Skeletal muscle tissue (tissue), 4 donors: ENCODE data around the gene PLA2G6. TPM values are rescaled to one million over a fixed set of nuclear protein-coding genes. Genes with fewer than 3 reads are reported as not detected.

Source experiments
- H3K27ac ChIP-seq: one replicate; pipeline ENCODE4 v1.7.0; 2013; ENCODE audit warnings: mild to moderate bottlenecking, low read depth, low read length, inconsistent platforms
- H3K27me3 ChIP-seq, 3 donors: one replicate each; pipeline ENCODE4 v1.7.0; 2013; ENCODE audit warnings: low read length in 3 of 3; ENCODE audit not compliant: control insufficient read depth in 3 of 3, insufficient read depth in 3 of 3
- H3K36me3 ChIP-seq, 3 donors: one replicate each; pipeline ENCODE4 v1.7.0; 2013; ENCODE audit warnings: low read length in 3 of 3; ENCODE audit not compliant: control insufficient read depth in 3 of 3, insufficient read depth in 3 of 3
- H3K4me1 ChIP-seq, 3 donors: one replicate each; pipeline ENCODE4 v1.7.0; 2013; ENCODE audit warnings: low read length in 3 of 3, mild to moderate bottlenecking in 3 of 3; ENCODE audit not compliant: control insufficient read depth in 3 of 3, insufficient read depth in 3 of 3
- H3K4me3 ChIP-seq, 3 donors: one replicate each; pipeline ENCODE4 v1.7.0; 2013; ENCODE audit warnings: low read length in 3 of 3
- H3K9ac ChIP-seq, 3 donors: one replicate each; pipeline ENCODE4 v1.7.0; 2013; ENCODE audit warnings: low read length in 3 of 3, mild to moderate bottlenecking in 3 of 3, moderate library complexity in 2 of 3, low read depth in 1 of 3
- H3K9me3 ChIP-seq, 3 donors: one replicate each; pipeline ENCODE4 v1.7.0; 2013; ENCODE audit warnings: low read length in 3 of 3; ENCODE audit not compliant: control insufficient read depth in 3 of 3
- total RNA-seq: library from RNA; depleted of rRNA; stranded (reverse); fragments of >200 nt; gene quantifications from one replicate; pipeline ENCODE4 v1.2.3, GENCODE V29; 2014
- donor health status: Osteomylitis.

PLA2G6 gene
- total RNA-seq, 1 donor from 2014 or later, result 14.1 TPM

DNA sequence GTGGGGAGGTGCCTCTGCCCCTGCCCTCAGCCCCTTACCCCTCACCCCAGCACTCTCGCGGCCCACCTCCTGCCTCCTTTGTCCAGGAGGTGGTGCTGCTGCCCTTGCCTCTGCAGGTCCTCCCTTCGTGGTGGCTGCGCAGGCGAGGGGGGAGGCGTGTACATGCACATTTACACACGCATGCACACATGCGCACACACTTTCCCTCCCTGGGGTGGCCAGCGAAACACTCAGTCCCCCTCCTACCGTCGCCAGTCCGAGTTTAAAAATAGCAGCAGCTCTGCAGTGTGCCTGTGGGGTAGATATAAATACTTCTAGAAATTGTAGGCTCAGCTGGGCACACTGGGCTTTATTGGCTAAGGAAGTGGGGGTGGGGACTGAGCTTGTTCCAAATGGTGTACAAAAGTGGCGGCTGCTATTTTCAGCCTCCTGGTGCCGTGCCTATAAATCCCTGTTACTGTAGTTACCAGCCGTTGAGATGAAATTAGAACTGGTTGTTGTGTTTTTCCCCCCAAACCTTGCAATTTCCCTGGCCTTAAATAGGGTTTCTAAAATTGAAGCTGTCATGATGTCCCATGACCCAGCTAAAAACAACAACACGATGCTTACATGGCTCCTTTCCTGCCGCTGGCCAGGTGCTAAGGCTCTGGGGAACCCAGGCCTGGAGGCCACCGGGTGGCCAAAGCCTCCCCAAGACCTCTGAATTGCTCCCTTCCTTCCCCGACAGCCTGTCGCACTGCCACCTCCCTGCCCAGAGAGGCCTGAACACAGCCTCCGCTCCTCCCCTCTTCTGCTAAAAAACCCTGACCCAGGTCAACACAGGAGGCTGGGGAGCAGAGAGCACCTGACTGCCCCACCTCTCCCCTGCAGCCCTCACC lies 112.0 kb downstream of the PLA2G6 start:
- Histone ChIP-seq H3K27ac (peak overlapping the region; percentile 93), H3K4me3 (peak overlapping the region; percentile 73 to 87 (median 83)), H3K4me1 (peaks cover 51 to 73% (median 63%) of the 10 kb centered on the region in 3 donors)

DNA sequence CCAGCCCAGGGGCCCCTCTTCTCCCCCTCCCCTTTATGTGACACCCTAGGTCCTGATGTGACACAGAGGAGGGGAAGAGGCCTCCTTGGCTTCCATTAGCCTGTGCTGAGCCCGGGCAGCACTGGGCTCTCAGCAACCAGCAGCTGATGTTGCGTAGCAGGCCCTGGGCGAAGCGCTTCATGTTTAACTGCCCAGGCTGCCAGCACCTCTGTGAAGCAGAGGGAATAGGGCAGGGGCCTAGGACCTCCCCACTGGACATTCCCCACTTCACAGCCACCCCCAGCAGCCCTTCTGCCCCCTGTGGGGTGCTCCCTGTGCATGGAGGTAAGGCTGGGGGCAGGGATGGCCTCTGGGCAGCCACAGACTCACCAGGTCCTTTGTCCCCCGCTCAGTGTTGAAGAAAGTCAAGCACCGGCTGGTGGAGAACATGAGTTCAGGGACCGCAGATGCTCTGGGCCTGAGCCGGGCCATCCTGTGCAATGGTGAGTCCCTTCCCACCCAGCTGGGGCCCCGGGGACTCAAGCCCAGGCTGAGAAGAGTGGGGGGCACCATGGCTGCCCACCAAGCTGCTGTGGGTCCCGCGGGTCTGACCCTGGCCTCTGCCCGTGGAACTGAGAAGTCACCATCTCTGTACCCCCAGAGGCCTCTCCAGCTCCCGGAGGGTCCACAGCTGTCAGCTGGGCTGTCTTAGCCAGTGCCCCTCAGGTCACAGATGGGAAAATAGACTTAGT lies 112.8 kb downstream of the PLA2G6 start:
- peak overlapping the region; percentile 87 to 94 (median 92) for H3K9ac ChIP-seq
- peak overlapping the region; percentile 73 to 87 (median 83) for H3K4me3 ChIP-seq
- H3K27ac ChIP-seq, result peak overlapping the region; percentile 93
- no peaks in the 10 kb centered on the region for H3K27me3 ChIP-seq
- H3K9me3 ChIP-seq, result no peaks in the 10 kb centered on the region
- H3K36me3 ChIP-seq, result peaks cover 24 to 33% (median 31%) of the 10 kb centered on the region in 3 donors
- peaks cover 51 to 75% (median 63%) of the 10 kb centered on the region in 3 donors for H3K4me1 ChIP-seq

More for the DNA sequence above, 112.0 kb downstream of the PLA2G6 start:
- no peaks in the 10 kb centered on the region for H3K27me3 ChIP-seq
- H3K9ac ChIP-seq, result peak overlapping the region; percentile 87 to 94 (median 92)
- peaks cover 26 to 37% (median 32%) of the 10 kb centered on the region in 3 donors for H3K36me3 ChIP-seq
- no peaks in the 10 kb centered on the region for H3K9me3 ChIP-seq

DNA sequence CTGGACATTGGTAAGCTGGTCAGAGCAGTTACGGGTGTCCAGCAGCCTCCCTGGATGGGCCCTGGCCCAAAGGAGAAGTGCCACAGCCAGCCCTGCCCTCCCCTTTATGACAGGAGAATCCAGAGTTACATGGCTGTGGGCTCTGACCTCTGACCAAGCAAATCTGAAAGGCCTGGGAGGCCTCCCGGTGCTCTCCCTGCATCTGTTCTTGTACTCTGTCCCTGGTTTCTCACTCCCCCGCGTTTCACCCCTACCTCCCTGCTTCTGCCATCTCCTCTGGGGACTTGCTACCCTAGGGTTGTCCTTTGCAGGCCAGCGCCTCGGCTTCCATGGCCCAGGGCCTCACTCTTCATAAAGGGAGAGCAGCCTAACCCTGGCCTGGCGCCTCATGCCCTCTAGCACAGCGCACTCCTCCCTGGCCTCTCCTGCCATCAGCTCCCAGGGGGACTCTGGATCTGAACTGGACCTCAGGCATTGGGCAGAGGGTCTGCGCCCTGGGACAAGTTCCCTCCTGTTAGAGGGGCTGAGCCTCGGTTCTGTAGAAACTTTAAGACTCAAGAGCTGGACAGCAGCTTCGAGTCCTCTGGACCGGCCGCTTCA lies 113.8 kb downstream of the PLA2G6 start:
- no peaks in the 10 kb centered on the region for H3K27me3 ChIP-seq
- peak overlapping the region; percentile 87 to 94 (median 92) for H3K9ac ChIP-seq
- peaks cover 15 to 28% (median 24%) of the 10 kb centered on the region in 3 donors for H3K36me3 ChIP-seq
- H3K9me3 ChIP-seq, result no peaks in the 10 kb centered on the region
- peak overlapping the region; percentile 93 for H3K27ac ChIP-seq
- peaks cover 51 to 75% (median 63%) of the 10 kb centered on the region in 3 donors for H3K4me1 ChIP-seq
- peak overlapping the region; percentile 73 to 87 (median 83) for H3K4me3 ChIP-seq

DNA sequence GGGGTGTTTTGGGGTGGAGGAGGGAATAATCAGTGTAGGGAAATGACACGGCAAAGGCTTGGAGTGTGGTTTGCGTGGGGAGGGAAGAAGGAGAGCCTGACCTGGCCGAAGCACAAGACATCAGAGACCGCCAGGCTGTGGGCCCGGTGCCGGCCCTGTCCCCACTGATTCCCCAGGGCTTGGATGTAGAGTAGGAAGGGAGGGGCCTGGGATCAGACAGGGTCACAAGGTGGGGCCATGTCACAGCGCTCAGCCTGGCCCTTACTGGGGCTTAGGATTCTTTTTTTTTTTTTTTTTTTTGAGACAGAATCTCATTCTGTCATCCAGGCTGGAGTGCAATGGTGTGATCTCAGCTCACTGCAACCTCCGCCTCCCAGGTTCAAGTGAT lies 114.6 kb downstream of the PLA2G6 start:
- H3K36me3 ChIP-seq, result peaks cover 9 to 22% (median 17%) of the 10 kb centered on the region in 3 donors
- no peaks in the 10 kb centered on the region for H3K27me3 ChIP-seq
- H3K27ac ChIP-seq, result peak overlapping the region; percentile 93
- peak overlapping the region in 2 of 3 donors; percentile 92 to 94 for H3K9ac ChIP-seq
- peak overlapping the region in 2 of 3 donors; percentile 52 to 87 for H3K4me3 ChIP-seq
- H3K9me3 ChIP-seq, result no peaks in the 10 kb centered on the region
- H3K4me1 ChIP-seq, result peaks cover 51 to 73% (median 63%) of the 10 kb centered on the region in 3 donors

DNA sequence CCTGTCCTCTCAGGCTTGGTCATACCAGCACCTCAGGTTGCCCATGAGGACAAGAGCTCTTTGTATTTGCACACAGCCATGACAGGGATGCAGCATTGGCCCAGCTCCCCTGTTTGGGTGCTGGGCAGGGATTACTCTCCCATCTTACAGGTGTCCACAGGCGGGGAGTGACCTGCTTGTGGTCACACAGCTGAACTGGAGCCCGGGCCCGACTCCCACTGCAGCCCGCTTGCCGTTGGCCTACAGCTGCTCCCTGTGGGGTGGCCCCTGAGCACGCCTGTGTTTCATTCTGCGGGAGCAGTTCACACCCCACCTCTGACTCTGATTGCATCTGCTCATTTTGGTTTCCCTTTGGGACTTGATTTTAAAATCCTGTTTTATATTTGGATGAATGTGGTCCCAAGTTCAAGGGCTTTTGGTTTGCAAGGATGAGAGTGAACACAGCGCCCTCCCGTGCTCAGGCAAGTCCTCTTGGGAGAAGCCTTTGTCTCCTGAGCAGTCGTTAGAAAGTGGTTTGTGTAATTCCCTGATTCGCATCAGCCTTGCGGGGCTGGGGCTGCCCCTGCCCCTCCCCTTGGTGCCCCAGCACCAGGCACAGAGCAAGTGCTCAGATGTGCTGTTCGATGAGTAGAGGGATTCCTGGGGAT lies 115.1 kb downstream of the PLA2G6 start:
- H3K27ac ChIP-seq, result peak overlapping the region; percentile 93
- peak overlapping the region in 2 of 3 donors; percentile 53 to 75 for H3K9ac ChIP-seq
- no peaks in the 10 kb centered on the region for H3K27me3 ChIP-seq
- H3K36me3 ChIP-seq, result peaks cover 9 to 21% (median 14%) of the 10 kb centered on the region in 3 donors
- H3K4me1 ChIP-seq, result peaks cover 51 to 67% (median 61%) of the 10 kb centered on the region in 3 donors
- no peaks in the 10 kb centered on the region for H3K9me3 ChIP-seq
- H3K4me3 ChIP-seq, result peak overlapping the region in 2 of 3 donors; percentile 52

DNA sequence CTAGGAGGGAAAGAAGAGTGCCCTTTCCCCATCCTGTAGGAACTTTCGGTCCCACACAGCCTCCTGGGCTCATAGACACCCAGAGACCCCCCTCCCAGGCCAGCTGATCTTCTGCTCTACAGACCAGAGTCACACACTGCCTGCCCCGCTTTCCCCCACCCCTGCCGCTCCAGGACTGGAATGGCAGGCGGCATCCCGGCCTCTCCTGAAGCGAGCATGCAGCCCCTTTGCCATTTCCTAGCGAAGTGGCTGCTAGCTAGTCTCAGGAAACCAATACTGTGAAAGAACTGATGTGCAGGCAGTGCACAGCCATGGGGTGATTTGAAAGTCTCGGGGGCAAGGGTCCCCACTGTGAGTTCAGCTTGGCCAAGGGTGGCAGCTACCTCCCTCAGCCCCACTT lies 116.1 kb downstream of the PLA2G6 start:
- Histone ChIP-seq H3K36me3 (peaks cover 10 to 21% (median 12%) of the 10 kb centered on the region in 3 donors), H3K27me3 (no peaks in the 10 kb centered on the region), H3K9ac (peak overlapping the region; percentile 25 to 45 (median 33)), H3K4me1 (peaks cover 46 to 58% (median 55%) of the 10 kb centered on the region in 3 donors), H3K27ac (no peak overlapping the region), H3K4me3 (no peak overlapping the region), H3K9me3 (no peaks in the 10 kb centered on the region)

DNA sequence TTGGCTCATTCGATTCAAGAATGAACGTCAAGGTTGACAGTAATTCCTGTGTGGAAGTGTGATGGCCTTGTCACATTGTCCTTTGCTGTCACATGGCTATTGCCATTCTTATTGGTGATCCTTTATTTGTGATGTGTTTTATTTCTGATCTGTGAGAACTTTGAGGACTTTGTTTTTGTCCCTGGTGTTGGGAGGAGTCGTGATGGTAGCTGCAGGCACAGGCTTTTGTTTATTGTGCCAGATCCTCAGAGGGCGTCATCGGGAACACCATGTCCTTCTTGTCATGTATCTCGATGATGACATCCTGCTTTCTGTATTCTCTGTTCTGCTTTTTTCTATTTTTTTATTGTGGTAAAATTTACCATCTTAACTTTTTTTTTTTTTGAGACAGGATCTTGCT lies 118.8 kb downstream of the PLA2G6 start:
- Histone ChIP-seq H3K4me1 (peaks cover 29 to 36% (median 31%) of the 10 kb centered on the region in 3 donors), H3K36me3 (peaks cover 16 to 23% (median 21%) of the 10 kb centered on the region in 3 donors), H3K27ac (no peak overlapping the region), H3K9me3 (no peaks in the 10 kb centered on the region), H3K4me3 (no peak overlapping the region), H3K27me3 (no peaks in the 10 kb centered on the region), H3K9ac (no peak overlapping the region)
